ENCODE measurements around the gene MEGF11.

DNA sequence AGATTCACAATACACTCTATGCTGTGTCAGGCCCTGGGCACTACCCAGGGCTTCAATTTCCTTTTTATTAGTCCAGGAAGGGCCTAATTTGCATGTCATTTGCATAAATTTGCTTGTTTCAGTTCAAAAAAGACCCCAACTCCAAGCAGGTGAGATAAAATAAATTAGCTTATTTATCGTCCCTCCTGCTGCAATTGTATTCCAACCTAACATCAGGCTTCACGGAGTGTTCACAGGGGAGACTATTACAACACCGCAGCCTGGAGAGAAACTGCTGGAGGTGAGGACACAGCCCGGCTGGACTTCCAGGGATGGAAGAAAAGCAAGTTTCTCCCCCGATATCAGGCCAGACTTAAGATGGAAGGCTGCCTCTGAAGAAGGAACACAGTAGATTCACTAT lies 62.8 kb downstream of the MEGF11 start:
- TF ChIP-seq, protein P1, sequence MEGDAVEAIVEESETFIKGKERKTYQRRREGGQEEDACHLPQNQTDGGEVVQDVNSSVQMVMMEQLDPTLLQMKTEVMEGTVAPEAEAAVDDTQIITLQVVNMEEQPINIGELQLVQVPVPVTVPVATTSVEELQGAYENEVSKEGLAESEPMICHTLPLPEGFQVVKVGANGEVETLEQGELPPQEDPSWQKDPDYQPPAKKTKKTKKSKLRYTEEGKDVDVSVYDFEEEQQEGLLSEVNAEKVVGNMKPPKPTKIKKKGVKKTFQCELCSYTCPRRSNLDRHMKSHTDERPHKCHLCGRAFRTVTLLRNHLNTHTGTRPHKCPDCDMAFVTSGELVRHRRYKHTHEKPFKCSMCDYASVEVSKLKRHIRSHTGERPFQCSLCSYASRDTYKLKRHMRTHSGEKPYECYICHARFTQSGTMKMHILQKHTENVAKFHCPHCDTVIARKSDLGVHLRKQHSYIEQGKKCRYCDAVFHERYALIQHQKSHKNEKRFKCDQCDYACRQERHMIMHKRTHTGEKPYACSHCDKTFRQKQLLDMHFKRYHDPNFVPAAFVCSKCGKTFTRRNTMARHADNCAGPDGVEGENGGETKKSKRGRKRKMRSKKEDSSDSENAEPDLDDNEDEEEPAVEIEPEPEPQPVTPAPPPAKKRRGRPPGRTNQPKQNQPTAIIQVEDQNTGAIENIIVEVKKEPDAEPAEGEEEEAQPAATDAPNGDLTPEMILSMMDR (IDR thresholded peaks at IDR 0.05), result no peak
- no peak for TF ChIP-seq POLR2A (IDR thresholded peaks at IDR 0.05)

Data from Peyer's patch (tissue), 4 donors.